Hepatic stellate cell (primary cell): Measurements from ENCODE around the gene SLC29A1.
A peak's percentile ranks its signal among the peaks of the same experiment; 100 is the strongest.

Experiments
- DNase-seq: peaks from one replicate; pipeline ENCODE4 v3.0.0; 2011; ENCODE audit warnings: low spot score

SLC29A1 gene

GRCh38 chr6:44268095-44268628, 44.8 kb downstream of the SLC29A1 start:
- DNase-seq = peak; percentile 60

- no peak for DNase-seq
These were observed 46.0 kb downstream of the SLC29A1 start for GRCh38 chr6:44269178-44269920.

GRCh38 chr6:44269921-44270525, 46.6 kb downstream of the SLC29A1 start, which contains the start of gene TMEM151B:
TSS of gene TMEM151B (plus strand) at chr6:44270450. CDS start at chr6:44270743, 293 bp downstream.
- DNase-seq = no peak

GRCh38 chr6:44270526-44271405, 47.4 kb downstream of the SLC29A1 start:
- DNase-seq = no peak

- DNase-seq = no peak
These were observed 48.0 kb downstream of the SLC29A1 start for GRCh38 chr6:44271406-44271723.

GRCh38 chr6:44271914-44272313, 48.5 kb downstream of the SLC29A1 start:
- DNase-seq = no peak

- DNase-seq = no peak
These were observed 49.1 kb downstream of the SLC29A1 start for GRCh38 chr6:44272529-44272928.

GRCh38 chr6:44272999-44273566, 49.7 kb downstream of the SLC29A1 start:
- no peak for DNase-seq

- DNase-seq = no peak
These were observed 50.2 kb downstream of the SLC29A1 start for GRCh38 chr6:44273617-44274016.

- no peak for DNase-seq
These were observed 51.9 kb downstream of the SLC29A1 start for GRCh38 chr6:44275271-44275748.

GRCh38 chr6:44275749-44276648, 52.6 kb downstream of the SLC29A1 start:
- DNase-seq = no peak

- no peak for DNase-seq
These were observed 53.6 kb downstream of the SLC29A1 start for GRCh38 chr6:44276667-44277640.

- no peak for DNase-seq
These were observed 54.4 kb downstream of the SLC29A1 start for GRCh38 chr6:44277763-44278162.

- no peak for DNase-seq
These were observed 54.9 kb downstream of the SLC29A1 start for GRCh38 chr6:44278315-44278714.

GRCh38 chr6:44278774-44279697, 55.6 kb downstream of the SLC29A1 start:
- DNase-seq = no peak
